NCI-H1694 (cell line): ENCODE measurements around the gene GRAMD4.

Source experiments
- DNase-seq: peaks from one replicate; lab custom pipeline; 2025; lab: John Stamatoyannopoulos, UW

GRAMD4 gene

GRCh38 chr22:46725096-46725495, 104.9 kb downstream of the GRAMD4 start:
- no peak for DNase-seq

- peak; percentile 46 for DNase-seq
Observed at GRCh38 chr22:46726066-46726985, 106.1 kb downstream of the GRAMD4 start.

- DNase-seq: no peak
Observed at GRCh38 chr22:46726986-46727317, 106.8 kb downstream of the GRAMD4 start.

- no peak for DNase-seq
Observed at GRCh38 chr22:46727813-46728364, 107.7 kb downstream of the GRAMD4 start.

- DNase-seq: no peak
Observed at GRCh38 chr22:46728470-46728869, 108.3 kb downstream of the GRAMD4 start.
